Measurements from ENCODE around the gene RBM20. TPM values are rescaled to one million over a fixed set of nuclear protein-coding genes. Genes with fewer than 3 reads are reported as not detected.
A peak's percentile ranks its signal among the peaks of the same experiment; 100 is the strongest.

Gene RBM20
- total RNA-seq, 1 donor, result 0.09 TPM

DNA sequence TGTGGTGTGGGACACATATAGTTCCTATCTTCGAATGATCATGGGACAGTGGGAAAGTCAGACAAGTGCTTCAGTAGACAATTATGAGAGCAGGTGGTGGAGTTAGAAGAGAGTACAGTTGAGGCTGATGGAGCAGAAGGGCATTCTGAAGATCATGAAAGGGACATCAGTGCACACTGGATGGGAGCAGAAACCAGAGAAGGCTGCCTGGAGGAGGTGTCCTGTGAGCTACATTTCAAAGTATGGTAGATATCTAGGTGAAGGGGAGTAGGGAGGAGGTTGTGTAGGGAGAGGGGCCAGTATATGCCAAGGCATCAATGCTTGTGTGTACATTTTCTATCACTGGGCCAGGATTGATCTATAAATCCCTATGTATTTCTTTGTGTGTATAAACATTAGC lies 127.3 kb downstream of the RBM20 start:
- H3K4me3 ChIP-seq (ENCODE audit: low read depth, low read length), result no peak overlapping the region
- no peak for DNase-seq (ENCODE audit: low read depth)
- no peak for TF ChIP-seq CTCF (IDR thresholded peaks at IDR 0.05; ENCODE audit: insufficient read depth, low read length)

DNA sequence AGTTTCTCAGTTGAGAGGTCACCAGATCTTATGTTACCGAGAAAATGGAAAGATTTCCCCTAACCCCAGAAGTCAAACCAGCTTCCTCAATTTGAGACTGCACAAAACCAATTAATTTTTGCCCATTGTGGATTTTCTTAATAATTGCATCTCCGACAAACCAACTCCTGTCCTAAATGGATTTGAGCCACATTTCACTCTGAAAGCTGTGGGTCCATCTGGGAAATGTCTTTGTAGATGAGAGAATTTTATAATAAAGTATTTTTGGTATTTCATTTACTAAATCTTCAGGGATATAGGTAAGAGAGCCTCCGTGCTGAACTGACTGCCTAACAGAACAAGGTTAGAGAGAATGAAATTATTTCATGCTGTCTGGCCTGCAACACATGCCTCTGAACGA lies 127.9 kb downstream of the RBM20 start:
- H3K4me3 ChIP-seq (ENCODE audit: low read depth, low read length), result no peak overlapping the region
- no peak for TF ChIP-seq CTCF (IDR thresholded peaks at IDR 0.05; ENCODE audit: insufficient read depth, low read length)
- no peak for DNase-seq (ENCODE audit: low read depth)

GRCh38 chr10:110772454-110773025 lies 128.4 kb downstream of the RBM20 start:
- DNase-seq (ENCODE audit: low read depth), result no peak
- TF ChIP-seq CTCF (IDR thresholded peaks at IDR 0.05; ENCODE audit: insufficient read depth, low read length), result no peak
- no peak overlapping the region for H3K4me3 ChIP-seq (ENCODE audit: low read depth, low read length)

DNA sequence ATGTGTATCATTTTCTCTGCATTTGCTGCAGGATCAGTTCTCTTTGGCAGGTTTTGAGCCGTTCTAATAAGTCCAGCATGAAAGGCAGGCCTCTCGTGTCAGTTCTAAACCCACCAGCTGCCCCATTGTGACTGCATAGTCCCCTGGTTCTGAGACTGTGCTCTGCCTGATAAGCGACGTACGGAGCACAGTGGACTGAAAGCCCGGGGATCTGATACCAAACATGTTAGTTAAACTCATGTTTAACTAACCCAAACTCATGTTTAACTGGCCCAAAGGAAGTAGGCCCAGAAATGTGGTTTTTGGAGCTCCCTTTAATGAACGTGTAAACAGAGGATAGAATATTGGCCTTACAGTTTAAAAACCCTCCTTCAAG lies 129.5 kb downstream of the RBM20 start:
- H3K4me3 ChIP-seq (ENCODE audit: low read depth, low read length), result no peak overlapping the region
- no peak for DNase-seq (ENCODE audit: low read depth)
- no peak for TF ChIP-seq CTCF (IDR thresholded peaks at IDR 0.05; ENCODE audit: insufficient read depth, low read length)

GRCh38 chr10:110774069-110775019 lies 130.2 kb downstream of the RBM20 start:
- no peak for TF ChIP-seq CTCF (IDR thresholded peaks at IDR 0.05; ENCODE audit: insufficient read depth, low read length)

GRCh38 chr10:110775020-110775375 lies 130.9 kb downstream of the RBM20 start:
- H3K4me3 ChIP-seq (ENCODE audit: low read depth, low read length), result no peak overlapping the region
- no peak for TF ChIP-seq CTCF (IDR thresholded peaks at IDR 0.05; ENCODE audit: insufficient read depth, low read length)

More at GRCh38 chr10:110774069-110775019, 130.2 kb downstream of the RBM20 start:
- H3K4me3 ChIP-seq (ENCODE audit: low read depth, low read length), result no peak overlapping the region
- DNase-seq (ENCODE audit: low read depth), result peak; percentile 53

More at GRCh38 chr10:110775020-110775375, 130.9 kb downstream of the RBM20 start:
- no peak for DNase-seq (ENCODE audit: low read depth)
